ENCODE results near the gene KCNH4.

DNA sequence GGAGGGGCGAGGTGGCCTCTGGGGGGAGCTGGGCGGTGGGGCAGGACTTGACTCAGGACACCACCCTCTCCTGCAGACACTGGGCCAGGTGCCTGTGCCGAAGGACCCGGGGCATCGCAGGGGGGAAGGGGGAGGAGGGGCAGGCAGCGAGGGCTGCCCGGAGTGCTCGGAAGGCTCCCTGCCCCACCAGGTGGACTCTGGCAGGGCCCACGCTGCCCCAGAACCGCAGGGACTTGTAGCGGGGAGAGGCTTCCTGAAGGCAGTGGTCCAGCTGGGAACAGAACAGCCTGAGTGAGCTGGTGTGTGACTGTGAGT is 8.7 kb upstream of the KCNH4 start:
- TF ChIP-seq CTCF (optimal IDR thresholded peaks at IDR 0.05 in 1 of 3, IDR thresholded peaks at IDR 0.05 in 1 of 3, conservative IDR thresholded peaks at IDR 0.05 in 1 of 3; ENCODE audit: extremely low read depth in 1 of 3, insufficient read depth in 2 of 3, low read length in 3 of 3) (no peak), EZH2 (IDR thresholded peaks at IDR 0.05; ENCODE audit: low read length) (no peak)
